Skeletal muscle cell (primary cell): Measurements from ENCODE around the gene GATA3.

ENCODE experiments used
- DNase-seq: peaks from one replicate; pipeline ENCODE4 v3.0.0-alpha.2; 2010; ENCODE audit warnings: low read depth
- H3K4me3 ChIP-seq: 2 replicates; pipeline ENCODE4 v1.5.1; 2011; ENCODE audit warnings: low read depth, mild to moderate bottlenecking, control low read depth, low read length, moderate library complexity

GATA3 gene

GRCh38 chr10:8037199-8037801 lies 17.2 kb upstream of the GATA3 start:
- no peak for DNase-seq
- no peak overlapping the region for H3K4me3 ChIP-seq

GRCh38 chr10:8037941-8038894 lies 16.3 kb upstream of the GATA3 start:
- DNase-seq: no peak
- no peak overlapping the region for H3K4me3 ChIP-seq

- H3K4me3 ChIP-seq: no peak overlapping the region
- DNase-seq: no peak
These were observed 15.1 kb upstream of the GATA3 start for GRCh38 chr10:8039321-8039881.

GRCh38 chr10:8040651-8041050 lies 13.8 kb upstream of the GATA3 start:
- no peak for DNase-seq
- H3K4me3 ChIP-seq: no peak overlapping the region

- DNase-seq: no peak
- no peak overlapping the region for H3K4me3 ChIP-seq
These were observed 13.1 kb upstream of the GATA3 start for GRCh38 chr10:8041284-8041991.

GRCh38 chr10:8041992-8042720 lies 12.3 kb upstream of the GATA3 start:
- no peak for DNase-seq
- no peak overlapping the region for H3K4me3 ChIP-seq

GRCh38 chr10:8042721-8043568 lies 11.5 kb upstream of the GATA3 start:
- no peak overlapping the region for H3K4me3 ChIP-seq
- DNase-seq: no peak

- DNase-seq: no peak
- no peak overlapping the region for H3K4me3 ChIP-seq
These were observed 10.8 kb upstream of the GATA3 start for GRCh38 chr10:8043569-8044306.

GRCh38 chr10:8044331-8044907 lies 10.1 kb upstream of the GATA3 start:
- H3K4me3 ChIP-seq: no peak overlapping the region
- no peak for DNase-seq

GRCh38 chr10:8044908-8045725 lies 9.4 kb upstream of the GATA3 start:
- peak overlapping the region; percentile 17 for H3K4me3 ChIP-seq

GRCh38 chr10:8045726-8046494 lies 8.6 kb upstream of the GATA3 start:
- H3K4me3 ChIP-seq: no peak overlapping the region
- no peak for DNase-seq

More at GRCh38 chr10:8044908-8045725, 9.4 kb upstream of the GATA3 start:
- DNase-seq: no peak

GRCh38 chr10:8047452-8048280 lies 6.8 kb upstream of the GATA3 start:
- DNase-seq: no peak
- H3K4me3 ChIP-seq: no peak overlapping the region

- no peak overlapping the region for H3K4me3 ChIP-seq
- DNase-seq: no peak
These were observed 6.0 kb upstream of the GATA3 start for GRCh38 chr10:8048281-8049008.

- DNase-seq: no peak
- H3K4me3 ChIP-seq: no peak overlapping the region
These were observed 5.2 kb upstream of the GATA3 start for GRCh38 chr10:8049045-8049864.
